Neural cell (in vitro differentiated cells): ENCODE results near the gene FCHO2. TPM values are rescaled to one million over a fixed set of nuclear protein-coding genes. Genes with fewer than 3 reads are reported as not detected.
"Not testable (repeated sequence)": the region's sequence is repeated elsewhere in the genome, so short reads cannot be mapped to it uniquely, and the experiment has no call there.

Source experiments
- H2AFZ ChIP-seq: fragments of 200-600, 300-800 bp; sonication (generic), shearing (Covaris generic); 2 replicates; pipeline ENCODE4 v1.6.0; 2014; ENCODE audit warnings: low read depth, mild to moderate bottlenecking, antibody characterized with exemption, low read length, moderate library complexity
- H3F3A ChIP-seq: fragments of 200-600 bp; shearing (Covaris generic); 2 replicates; pipeline ENCODE4 v1.6.1; 2016; ENCODE audit warnings: mild to moderate bottlenecking, moderate library complexity, mixed read lengths, antibody characterized with exemption, low read length; ENCODE audit not compliant: insufficient read depth, poor library complexity, severe bottlenecking
- H3K27ac ChIP-seq: fragments of 200-600, 300-800 bp; sonication (generic), shearing (Covaris generic); 2 replicates; pipeline ENCODE4 v1.5.1; 2014; ENCODE audit warnings: mild to moderate bottlenecking, low read length, moderate library complexity
- H3K27me3 ChIP-seq: fragments of 300-800, 200-600 bp; sonication (generic), shearing (Covaris generic); 2 replicates; pipeline ENCODE4 v1.6.0; 2014; ENCODE audit warnings: mild to moderate bottlenecking, low read depth, low read length, moderate library complexity; ENCODE audit not compliant: insufficient read depth
- H3K36me3 ChIP-seq: fragments of 300-800, 200-600 bp; sonication (generic), shearing (Covaris generic); 2 replicates; pipeline ENCODE4 v1.5.1; 2014; ENCODE audit warnings: mild to moderate bottlenecking, antibody characterized with exemption, low read length, moderate library complexity; ENCODE audit not compliant: insufficient read depth
- H3K4me2 ChIP-seq: fragments of 300-800, 200-600 bp; sonication (generic), shearing (Covaris generic); 2 replicates; pipeline ENCODE4 v1.6.0; 2014; ENCODE audit warnings: mild to moderate bottlenecking, low read length
- H3K4me3 ChIP-seq: fragments of 300-800, 200-600 bp; sonication (generic), shearing (Covaris generic); 2 replicates; pipeline ENCODE4 v1.5.1; 2014; ENCODE audit warnings: mild to moderate bottlenecking, low read length, moderate library complexity
- H3K79me2 ChIP-seq: fragments of 200-600 bp; shearing (Covaris generic); replicated peaks from 2 replicates; pipeline ENCODE4 v1.6.0; 2014; ENCODE audit warnings: mild to moderate bottlenecking, low read length, moderate library complexity; ENCODE audit not compliant: insufficient read depth
- H3K9ac ChIP-seq: fragments of 300-800, 200-600 bp; sonication (generic), shearing (Covaris generic); 2 replicates; pipeline ENCODE4 v1.6.1; 2016; ENCODE audit warnings: mild to moderate bottlenecking, low read length, mixed read lengths
- H3K9me2 ChIP-seq: fragments of 200-600 bp; shearing (Covaris generic); 2 replicates; pipeline ENCODE4 v1.6.1; 2016; ENCODE audit warnings: mild to moderate bottlenecking, low read length, mixed read lengths; ENCODE audit not compliant: insufficient read depth
- H3K9me3 ChIP-seq: fragments of 200-600, 300-800 bp; sonication (generic), shearing (Covaris generic); 2 replicates; pipeline ENCODE4 v1.6.1; 2016; ENCODE audit warnings: mild to moderate bottlenecking, mixed run types, low read length, moderate library complexity, mixed read lengths
- H4K20me1 ChIP-seq: fragments of 200-600 bp; shearing (Covaris generic); 2 replicates; pipeline ENCODE4 v1.6.1; 2016; ENCODE audit warnings: mild to moderate bottlenecking, mixed run types; ENCODE audit not compliant: insufficient read depth
- EP300 ChIP-seq: fragments of 450-650 bp; conservative IDR thresholded peaks from 2 replicates; pipeline ENCODE4 v1.6.1; 2014; ENCODE audit warnings: antibody characterized with exemption, mild to moderate bottlenecking, moderate library complexity; ENCODE audit not compliant: poor library complexity, severe bottlenecking
- EZH2 ChIP-seq: fragments of 200-600, 300-800 bp; shearing (Covaris generic), sonication (generic); IDR thresholded peaks from 2 replicates; pipeline ENCODE4 v1.6.1; 2014; ENCODE audit warnings: antibody characterized with exemption, low read length, borderline replicate concordance, mild to moderate bottlenecking; ENCODE audit not compliant: insufficient read depth, poor library complexity, severe bottlenecking
- MXI1 ChIP-seq: fragments of 450-650 bp; conservative IDR thresholded peaks from 2 replicates; pipeline ENCODE4 v1.6.1; 2014; ENCODE audit warnings: antibody characterized with exemption, mild to moderate bottlenecking; ENCODE audit not compliant: poor library complexity, severe bottlenecking
- POLR2AphosphoS5 ChIP-seq: IDR thresholded peaks from 2 replicates; pipeline ENCODE4 v1.6.1; 2012
- RAD21 ChIP-seq: fragments of 450-650 bp; conservative IDR thresholded peaks from 2 replicates; pipeline ENCODE4 v1.6.1; 2014; ENCODE audit warnings: antibody characterized with exemption, mild to moderate bottlenecking, moderate library complexity
- SMC3 ChIP-seq: fragments of 450-650 bp; conservative IDR thresholded peaks from 2 replicates; pipeline ENCODE4 v1.6.1; 2014; ENCODE audit warnings: antibody characterized with exemption, mild to moderate bottlenecking, moderate library complexity; ENCODE audit not compliant: poor library complexity
- TAF1 ChIP-seq: IDR thresholded peaks from 2 replicates; pipeline ENCODE4 v1.6.1; 2012; ENCODE audit warnings: low read depth
- polyA plus RNA-seq: library from polyadenylated mRNA; depleted of rRNA; stranded (reverse); fragments of >200 nt; gene quantifications from 2 replicates; pipeline ENCODE4 v1.2.3, GENCODE V29; 2014
- TF ChIP-seq, protein P1 (sequence below): IDR thresholded peaks from 2 replicates; pipeline ENCODE4 v1.6.1; 2012; ENCODE audit warnings: borderline replicate concordance
- TF ChIP-seq, protein P2 (sequence below): fragments of 450-650 bp; IDR thresholded peaks from 2 replicates; pipeline ENCODE4 v1.5.1; 2014; ENCODE audit warnings: antibody characterized with exemption, mild to moderate bottlenecking, moderate library complexity; ENCODE audit not compliant: poor library complexity, severe bottlenecking

The FCHO2 gene
- polyA plus RNA-seq, 1 donor from 2014 or later: 24.3 TPM

DNA sequence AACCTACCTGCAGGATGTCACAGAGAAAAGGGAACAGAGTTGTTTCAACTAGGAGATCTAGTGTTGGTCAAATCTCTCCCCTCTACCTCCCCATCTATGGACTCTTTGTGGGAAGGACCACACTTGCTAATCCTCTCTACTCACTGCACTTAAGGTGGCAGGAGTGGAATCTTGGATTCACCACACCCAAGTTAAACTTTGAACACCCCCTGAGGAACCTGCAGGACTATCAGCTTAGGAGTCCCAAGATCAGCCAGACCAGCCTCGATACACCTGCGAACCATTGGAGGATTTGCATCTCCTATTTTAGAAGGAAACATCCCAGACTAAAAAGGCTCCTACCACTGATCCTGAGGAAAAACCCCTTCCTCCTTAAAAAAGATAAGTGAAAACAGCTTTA, 23.2 kb upstream of the FCHO2 start:
- not testable (repeated sequence) for H3K27ac ChIP-seq, H3K9me2 ChIP-seq, H2AFZ ChIP-seq, H3K9me3 ChIP-seq, H3K4me2 ChIP-seq, H3F3A ChIP-seq, H3K79me2 ChIP-seq, H4K20me1 ChIP-seq, H3K4me3 ChIP-seq, H3K9ac ChIP-seq, H3K36me3 ChIP-seq, H3K27me3 ChIP-seq

DNA sequence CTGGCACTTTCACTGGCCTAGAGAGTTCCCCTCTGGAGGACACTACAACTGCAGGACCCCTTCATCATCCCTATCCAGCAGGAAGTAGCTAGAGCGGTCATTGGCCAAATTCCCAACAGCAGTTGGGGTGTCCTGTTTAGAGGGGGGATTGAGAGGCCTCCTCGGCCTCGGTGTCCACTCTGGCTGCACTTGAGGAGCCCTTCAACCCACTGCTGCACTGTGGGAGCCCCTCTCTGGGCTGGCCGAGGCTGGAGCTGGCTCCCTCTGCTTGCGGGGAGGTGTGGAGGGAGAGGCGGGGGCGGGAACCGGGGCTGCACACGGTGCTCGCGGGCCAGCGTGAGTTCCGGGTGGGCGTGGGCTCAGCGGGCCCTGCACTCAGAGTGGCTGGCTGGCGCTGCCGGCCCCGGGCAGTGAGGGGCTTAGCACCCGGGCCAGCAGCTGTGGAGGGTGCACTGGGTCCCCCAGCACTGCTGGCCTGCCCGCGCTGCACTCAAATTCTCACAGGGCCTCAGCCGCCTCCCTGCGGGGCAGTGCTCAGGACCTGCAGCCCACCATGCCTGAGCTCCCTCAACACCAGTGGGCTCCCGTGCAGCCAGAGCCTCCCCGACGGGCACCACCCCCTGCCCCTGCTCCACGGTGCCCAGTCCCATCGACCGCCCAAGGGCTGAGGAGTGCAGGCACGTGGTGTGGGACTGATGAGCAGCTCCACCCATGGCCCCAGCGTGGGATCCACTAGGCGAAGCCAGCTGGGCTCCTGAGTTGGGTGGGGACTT, 20.7 kb upstream of the FCHO2 start:
- H3K27ac ChIP-seq, H3K4me3 ChIP-seq, H3F3A ChIP-seq, H3K4me2 ChIP-seq, H3K9me3 ChIP-seq, H3K27me3 ChIP-seq, H4K20me1 ChIP-seq, H3K9ac ChIP-seq, H3K79me2 ChIP-seq, H3K36me3 ChIP-seq, H2AFZ ChIP-seq, H3K9me2 ChIP-seq: not testable (repeated sequence)

DNA sequence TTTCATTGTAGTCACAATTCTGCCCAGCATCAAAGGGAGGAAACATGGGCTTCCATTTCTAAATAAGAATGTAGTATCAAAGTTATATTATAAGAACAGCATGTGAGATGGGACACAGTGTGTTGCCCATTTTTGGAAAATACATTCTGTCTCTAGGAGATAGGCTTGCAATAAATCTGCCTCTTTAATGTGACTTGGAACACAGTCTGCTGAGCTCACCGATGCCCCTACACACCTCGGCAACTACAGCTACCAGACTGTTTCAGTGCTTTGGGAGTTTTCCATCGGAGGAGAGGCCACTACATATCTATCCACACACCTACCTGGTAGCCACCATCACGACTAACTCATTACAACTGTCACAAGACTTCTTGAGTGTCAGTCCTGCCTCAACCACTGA, 18.9 kb upstream of the FCHO2 start:
- H3K79me2 ChIP-seq: no peaks in the 10 kb centered on the region
- no peaks in the 10 kb centered on the region for H3K9me3 ChIP-seq
- no peak overlapping the region for H3K4me3 ChIP-seq
- no peak overlapping the region for H3K4me2 ChIP-seq
- H3K27ac ChIP-seq: no peak overlapping the region
- no peaks in the 10 kb centered on the region for H4K20me1 ChIP-seq
- no peaks in the 10 kb centered on the region for H3K36me3 ChIP-seq
- H3K27me3 ChIP-seq: no peaks in the 10 kb centered on the region
- H3K9ac ChIP-seq: no peak overlapping the region
- no peak overlapping the region for H2AFZ ChIP-seq
- no peak for TF ChIP-seq EP300
- TF ChIP-seq POLR2AphosphoS5: no peak
- TF ChIP-seq, protein P1, sequence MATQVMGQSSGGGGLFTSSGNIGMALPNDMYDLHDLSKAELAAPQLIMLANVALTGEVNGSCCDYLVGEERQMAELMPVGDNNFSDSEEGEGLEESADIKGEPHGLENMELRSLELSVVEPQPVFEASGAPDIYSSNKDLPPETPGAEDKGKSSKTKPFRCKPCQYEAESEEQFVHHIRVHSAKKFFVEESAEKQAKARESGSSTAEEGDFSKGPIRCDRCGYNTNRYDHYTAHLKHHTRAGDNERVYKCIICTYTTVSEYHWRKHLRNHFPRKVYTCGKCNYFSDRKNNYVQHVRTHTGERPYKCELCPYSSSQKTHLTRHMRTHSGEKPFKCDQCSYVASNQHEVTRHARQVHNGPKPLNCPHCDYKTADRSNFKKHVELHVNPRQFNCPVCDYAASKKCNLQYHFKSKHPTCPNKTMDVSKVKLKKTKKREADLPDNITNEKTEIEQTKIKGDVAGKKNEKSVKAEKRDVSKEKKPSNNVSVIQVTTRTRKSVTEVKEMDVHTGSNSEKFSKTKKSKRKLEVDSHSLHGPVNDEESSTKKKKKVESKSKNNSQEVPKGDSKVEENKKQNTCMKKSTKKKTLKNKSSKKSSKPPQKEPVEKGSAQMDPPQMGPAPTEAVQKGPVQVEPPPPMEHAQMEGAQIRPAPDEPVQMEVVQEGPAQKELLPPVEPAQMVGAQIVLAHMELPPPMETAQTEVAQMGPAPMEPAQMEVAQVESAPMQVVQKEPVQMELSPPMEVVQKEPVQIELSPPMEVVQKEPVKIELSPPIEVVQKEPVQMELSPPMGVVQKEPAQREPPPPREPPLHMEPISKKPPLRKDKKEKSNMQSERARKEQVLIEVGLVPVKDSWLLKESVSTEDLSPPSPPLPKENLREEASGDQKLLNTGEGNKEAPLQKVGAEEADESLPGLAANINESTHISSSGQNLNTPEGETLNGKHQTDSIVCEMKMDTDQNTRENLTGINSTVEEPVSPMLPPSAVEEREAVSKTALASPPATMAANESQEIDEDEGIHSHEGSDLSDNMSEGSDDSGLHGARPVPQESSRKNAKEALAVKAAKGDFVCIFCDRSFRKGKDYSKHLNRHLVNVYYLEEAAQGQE: no peak
- TF ChIP-seq, protein P2, sequence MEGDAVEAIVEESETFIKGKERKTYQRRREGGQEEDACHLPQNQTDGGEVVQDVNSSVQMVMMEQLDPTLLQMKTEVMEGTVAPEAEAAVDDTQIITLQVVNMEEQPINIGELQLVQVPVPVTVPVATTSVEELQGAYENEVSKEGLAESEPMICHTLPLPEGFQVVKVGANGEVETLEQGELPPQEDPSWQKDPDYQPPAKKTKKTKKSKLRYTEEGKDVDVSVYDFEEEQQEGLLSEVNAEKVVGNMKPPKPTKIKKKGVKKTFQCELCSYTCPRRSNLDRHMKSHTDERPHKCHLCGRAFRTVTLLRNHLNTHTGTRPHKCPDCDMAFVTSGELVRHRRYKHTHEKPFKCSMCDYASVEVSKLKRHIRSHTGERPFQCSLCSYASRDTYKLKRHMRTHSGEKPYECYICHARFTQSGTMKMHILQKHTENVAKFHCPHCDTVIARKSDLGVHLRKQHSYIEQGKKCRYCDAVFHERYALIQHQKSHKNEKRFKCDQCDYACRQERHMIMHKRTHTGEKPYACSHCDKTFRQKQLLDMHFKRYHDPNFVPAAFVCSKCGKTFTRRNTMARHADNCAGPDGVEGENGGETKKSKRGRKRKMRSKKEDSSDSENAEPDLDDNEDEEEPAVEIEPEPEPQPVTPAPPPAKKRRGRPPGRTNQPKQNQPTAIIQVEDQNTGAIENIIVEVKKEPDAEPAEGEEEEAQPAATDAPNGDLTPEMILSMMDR: no peak
- no peak for TF ChIP-seq RAD21
- no peak for TF ChIP-seq EZH2
- TF ChIP-seq SMC3: no peak
- TF ChIP-seq MXI1: no peak
- no peak for TF ChIP-seq TAF1
- H3F3A ChIP-seq: no peaks in the 10 kb centered on the region
- H3K9me2 ChIP-seq: no peaks in the 10 kb centered on the region
